Osteocyte (in vitro differentiated cells): ENCODE results near the gene MEX3A. TPM values are rescaled to one million over a fixed set of nuclear protein-coding genes. Genes with fewer than 3 reads are reported as not detected.

ENCODE experiments used
- DNase-seq: peaks from one replicate; pipeline ENCODE4 v3.0.0; 2021; ENCODE audit warnings: mixed read lengths; ENCODE audit not compliant: unreplicated experiment; ENCODE audit errors: extremely low spot score
- H3K27ac Mint-ChIP-seq: one replicate; pipeline ENCODE4 v1.8.0; 2021; ENCODE audit warnings: mild to moderate bottlenecking, mixed read lengths; ENCODE audit not compliant: unreplicated experiment
- H3K27me3 Mint-ChIP-seq: one replicate; pipeline ENCODE4 v1.8.0; 2021; ENCODE audit warnings: mixed read lengths; ENCODE audit not compliant: unreplicated experiment
- H3K36me3 Mint-ChIP-seq: one replicate; pipeline ENCODE4 v1.8.0; 2021; ENCODE audit warnings: mixed read lengths; ENCODE audit not compliant: unreplicated experiment
- H3K4me1 Mint-ChIP-seq: one replicate; pipeline ENCODE4 v1.8.0; 2021; ENCODE audit warnings: mixed read lengths; ENCODE audit not compliant: unreplicated experiment
- H3K4me3 Mint-ChIP-seq: one replicate; pipeline ENCODE4 v1.8.0; 2021; ENCODE audit warnings: mild to moderate bottlenecking, moderate library complexity, mixed read lengths; ENCODE audit not compliant: unreplicated experiment
- H3K9me3 Mint-ChIP-seq: one replicate; pipeline ENCODE4 v1.8.0; 2021; ENCODE audit warnings: mixed read lengths; ENCODE audit not compliant: unreplicated experiment
- CTCF ChIP-seq: fragments of 200-600 bp; sonication (generic); IDR thresholded peaks from 2 replicates; pipeline ENCODE4 v1.5.0; 2021; ENCODE audit warnings: antibody characterized with exemption, mild to moderate bottlenecking, moderate library complexity
- total RNA-seq: library from RNA; stranded (reverse); gene quantifications from 2 replicates; pipeline ENCODE4 v1.2.1, GENCODE V29; 2021

The MEX3A gene
- total RNA-seq, 1 donor from 2014 or later: 20.7 TPM

GRCh38 chr1:156063997-156064285, 18.3 kb downstream of the MEX3A start:
- no peak for DNase-seq
- Mint-ChIP-seq H3K27ac (no peak overlapping the region), H3K27me3 (no peaks in the 10 kb centered on the region), H3K9me3 (no peaks in the 10 kb centered on the region), H3K4me3 (no peak overlapping the region), H3K36me3 (no peaks in the 10 kb centered on the region), H3K4me1 (no peaks in the 10 kb centered on the region)
- no peak for TF ChIP-seq CTCF

GRCh38 chr1:156062189-156062588, 20.1 kb downstream of the MEX3A start:
- H3K27me3 Mint-ChIP-seq: no peaks in the 10 kb centered on the region
- H3K27ac Mint-ChIP-seq: no peak overlapping the region
- no peaks in the 10 kb centered on the region for H3K36me3 Mint-ChIP-seq
- TF ChIP-seq CTCF: no peak
- H3K4me3 Mint-ChIP-seq: no peak overlapping the region
- no peak for DNase-seq
- no peaks in the 10 kb centered on the region for H3K4me1 Mint-ChIP-seq
- no peaks in the 10 kb centered on the region for H3K9me3 Mint-ChIP-seq

- DNase-seq: no peak
- Mint-ChIP-seq H3K4me3 (no peak within 1 kb of the TSS), H3K36me3 (no peaks in the 10 kb centered on the region), H3K27ac (no peak within 1 kb of the TSS), H3K4me1 (peaks cover 3% of the 10 kb centered on the region), H3K27me3 (no peaks in the 10 kb centered on the region), H3K9me3 (no peaks in the 10 kb centered on the region)
- no peak for TF ChIP-seq CTCF
Observed at GRCh38 chr1:156060937-156061636, 21.2 kb downstream of the MEX3A start, which contains the start of gene RAB25. TSS of gene RAB25 (plus strand) at chr1:156061160. CDS start at chr1:156061401, 241 bp downstream.

GRCh38 chr1:156056326-156056849, 25.9 kb downstream of the MEX3A start:
- Mint-ChIP-seq H3K27ac (no peak overlapping the region), H3K4me1 (peaks cover 25% of the 10 kb centered on the region)

More at GRCh38 chr1:156056326-156056849, 25.9 kb downstream of the MEX3A start:
- no peak for TF ChIP-seq CTCF
- Mint-ChIP-seq H3K4me3 (no peak overlapping the region), H3K36me3 (no peaks in the 10 kb centered on the region), H3K27me3 (no peaks in the 10 kb centered on the region), H3K9me3 (no peaks in the 10 kb centered on the region)
- no peak for DNase-seq
